Keratinocyte (primary cell): ENCODE data around the gene KRTAP15-1.

Source experiments
- CTCF ChIP-seq, 3 experiments: IDR thresholded peaks in 1 of 3; conservative IDR thresholded peaks in 1 of 3; optimal IDR thresholded peaks in 1 of 3; 2 replicates in 2 of 3; 3 replicates in 1 of 3; pipeline versions ENCODE3 to v1.5.1; 2011; ENCODE audit warnings: low read length in 3 of 3, mild to moderate bottlenecking in 3 of 3, moderate library complexity in 2 of 3, control low read depth in 1 of 3, inconsistent platforms in 1 of 3; ENCODE audit not compliant: insufficient read depth in 2 of 3; ENCODE audit errors: extremely low read depth in 1 of 3
- EZH2 ChIP-seq: IDR thresholded peaks from one replicate; pipeline ENCODE4 v1.6.1; 2012; ENCODE audit warnings: inconsistent platforms, mild to moderate bottlenecking, low read length, moderate library complexity

- no peak for TF ChIP-seq CTCF (optimal IDR thresholded peaks at IDR 0.05 in 1 of 3, IDR thresholded peaks at IDR 0.05 in 1 of 3, conservative IDR thresholded peaks at IDR 0.05 in 1 of 3; ENCODE audit: extremely low read depth in 1 of 3, insufficient read depth in 2 of 3, low read length in 3 of 3)
- TF ChIP-seq EZH2, result no peak
These were observed 44.3 kb upstream of the KRTAP15-1 start, which contains the start of gene KRTAP13-1 for GRCh38 chr21:30395731-30396130.
